ENCODE results near the gene GNG3.

Gene GNG3

DNA sequence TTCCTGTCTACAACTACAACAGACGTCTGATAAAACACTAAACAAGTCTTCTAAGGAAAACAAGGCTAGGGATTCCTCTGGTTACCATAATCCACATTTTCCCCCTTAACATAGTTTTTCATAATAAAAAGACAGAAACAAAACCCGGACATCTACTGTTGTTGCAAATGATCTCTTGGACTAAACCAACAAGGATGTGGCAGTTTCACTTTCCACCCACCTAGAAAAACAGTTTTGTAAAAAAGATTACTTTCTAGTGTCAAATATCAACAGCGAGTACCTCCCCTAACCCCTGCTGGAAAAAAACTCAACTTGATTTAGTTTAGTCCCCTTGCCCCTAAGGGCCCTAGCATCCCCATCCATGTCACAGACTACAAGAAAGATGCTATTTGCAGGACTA is 5.4 kb downstream of the GNG3 start:
- Histone ChIP-seq H3K27ac (no peak overlapping the region), H3K27me3 (replicated peaks) (no peaks in the 10 kb centered on the region), H3K36me3 (replicated peaks) (peaks cover 61% of the 10 kb centered on the region), H3K4me3 (ENCODE audit: low read depth, low read length) (no peak overlapping the region)
- DNase-seq = no peak
- TF ChIP-seq, protein P1, sequence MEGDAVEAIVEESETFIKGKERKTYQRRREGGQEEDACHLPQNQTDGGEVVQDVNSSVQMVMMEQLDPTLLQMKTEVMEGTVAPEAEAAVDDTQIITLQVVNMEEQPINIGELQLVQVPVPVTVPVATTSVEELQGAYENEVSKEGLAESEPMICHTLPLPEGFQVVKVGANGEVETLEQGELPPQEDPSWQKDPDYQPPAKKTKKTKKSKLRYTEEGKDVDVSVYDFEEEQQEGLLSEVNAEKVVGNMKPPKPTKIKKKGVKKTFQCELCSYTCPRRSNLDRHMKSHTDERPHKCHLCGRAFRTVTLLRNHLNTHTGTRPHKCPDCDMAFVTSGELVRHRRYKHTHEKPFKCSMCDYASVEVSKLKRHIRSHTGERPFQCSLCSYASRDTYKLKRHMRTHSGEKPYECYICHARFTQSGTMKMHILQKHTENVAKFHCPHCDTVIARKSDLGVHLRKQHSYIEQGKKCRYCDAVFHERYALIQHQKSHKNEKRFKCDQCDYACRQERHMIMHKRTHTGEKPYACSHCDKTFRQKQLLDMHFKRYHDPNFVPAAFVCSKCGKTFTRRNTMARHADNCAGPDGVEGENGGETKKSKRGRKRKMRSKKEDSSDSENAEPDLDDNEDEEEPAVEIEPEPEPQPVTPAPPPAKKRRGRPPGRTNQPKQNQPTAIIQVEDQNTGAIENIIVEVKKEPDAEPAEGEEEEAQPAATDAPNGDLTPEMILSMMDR (IDR thresholded peaks at IDR 0.05; ENCODE audit: low read depth, low read length, missing control alignments) = no peak
- in situ Hi-C loops (cut with HindIII; ENCODE audit: low pct_ligation_motif_present, low sequenced_read_pairs) = no loop called here

DNA sequence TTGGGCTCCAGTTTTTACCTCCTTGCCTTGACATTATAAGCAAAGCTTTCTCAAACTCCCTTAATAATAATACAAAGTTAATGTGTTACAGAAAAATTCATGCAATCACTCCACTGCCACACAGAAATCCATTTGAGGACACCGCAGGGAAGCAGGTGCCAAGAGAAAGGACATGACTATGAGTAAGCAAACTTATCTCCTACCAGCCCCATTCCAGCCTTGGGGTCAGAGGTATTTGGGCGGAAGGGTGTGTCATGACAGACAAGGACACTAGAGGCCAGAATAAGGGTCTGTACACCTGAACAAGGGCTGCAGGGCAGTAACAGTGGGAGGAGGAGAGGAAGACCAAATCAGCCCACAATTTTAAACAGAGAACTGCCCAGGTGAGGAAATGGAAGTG is 5.9 kb downstream of the GNG3 start:
- Histone ChIP-seq H3K27me3 (replicated peaks) (no peaks in the 10 kb centered on the region), H3K36me3 (replicated peaks) (peaks cover 66% of the 10 kb centered on the region), H3K4me3 (ENCODE audit: low read depth, low read length) (no peak overlapping the region), H3K27ac (no peak overlapping the region)
- in situ Hi-C loops (cut with HindIII; ENCODE audit: low pct_ligation_motif_present, low sequenced_read_pairs) = no loop called here
- TF ChIP-seq, protein P1 (IDR thresholded peaks at IDR 0.05; ENCODE audit: low read depth, low read length, missing control alignments) = no peak
- DNase-seq = no peak

DNA sequence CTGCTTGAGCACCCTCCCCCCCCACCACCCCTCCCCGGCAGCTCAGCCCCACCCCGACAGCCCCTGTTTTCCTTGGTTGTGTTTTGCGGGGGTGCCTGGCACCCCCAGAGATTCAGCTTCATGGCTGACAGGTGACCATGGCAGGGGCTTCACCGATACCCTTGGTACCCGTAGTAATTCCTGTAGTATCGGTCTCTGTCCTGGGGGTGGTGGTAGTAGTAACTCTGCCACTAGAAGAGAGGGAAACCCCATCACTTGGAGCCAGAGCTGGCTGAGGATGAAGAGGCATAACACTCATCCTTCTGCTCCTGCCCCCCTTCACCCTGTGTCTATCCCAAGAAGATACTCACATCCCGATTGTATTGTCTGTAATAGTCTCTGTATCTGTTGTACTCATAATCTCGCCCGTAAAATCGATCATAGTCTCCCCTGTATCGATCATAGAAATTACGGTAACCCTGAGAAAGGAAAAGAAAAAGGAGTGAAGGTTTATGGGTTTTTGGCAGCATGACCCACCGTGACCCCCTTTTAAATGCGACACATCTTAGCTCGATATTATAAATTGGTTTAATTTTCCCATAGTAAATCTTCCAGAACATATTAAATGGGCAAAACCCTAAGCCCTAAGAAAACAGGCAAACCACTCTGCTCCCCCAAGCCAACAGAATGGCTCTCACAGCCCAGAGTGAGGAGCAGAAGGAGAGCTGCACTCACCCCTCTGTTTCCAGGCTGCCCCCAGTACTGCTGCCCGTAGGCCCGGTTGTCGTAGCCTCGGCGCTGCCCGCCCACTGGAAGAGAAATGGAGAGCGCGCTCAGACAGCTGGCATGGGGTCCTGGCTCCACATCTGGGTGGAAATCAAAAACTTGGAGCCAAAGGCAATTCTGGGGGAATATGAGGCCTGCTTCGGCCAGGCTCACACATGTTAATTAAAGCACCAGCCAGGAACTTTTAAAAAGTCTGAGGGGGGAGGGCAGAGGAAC is 8.0 kb downstream of the GNG3 start:
- no peak overlapping the region for H3K27ac ChIP-seq
- TF ChIP-seq, protein P1 (IDR thresholded peaks at IDR 0.05; ENCODE audit: low read depth, low read length, missing control alignments) = no peak
- H3K36me3 ChIP-seq (replicated peaks) = peaks cover 79% of the 10 kb centered on the region

DNA sequence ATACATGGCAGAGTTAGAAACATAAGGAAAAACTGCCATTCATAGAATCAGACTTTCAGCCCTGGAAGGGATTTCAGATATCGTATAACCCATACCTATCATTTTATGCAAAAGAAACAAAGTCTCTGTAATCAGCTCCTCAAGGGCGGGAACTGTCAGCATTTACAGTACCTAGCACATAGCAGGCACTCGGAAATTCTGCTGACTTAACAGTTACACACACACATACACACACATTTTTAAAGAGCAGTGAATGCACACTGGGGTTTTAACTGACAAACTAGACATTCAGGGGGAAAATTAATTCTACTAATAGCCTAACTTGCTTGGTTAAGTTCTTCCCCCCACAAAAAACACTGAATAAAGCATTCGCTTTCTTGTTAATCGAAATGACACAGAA is 8.7 kb downstream of the GNG3 start:
- TF ChIP-seq, protein P1 (IDR thresholded peaks at IDR 0.05; ENCODE audit: low read depth, low read length, missing control alignments) = no peak
- in situ Hi-C loops (cut with HindIII; ENCODE audit: low pct_ligation_motif_present, low sequenced_read_pairs) = no loop called here
- DNase-seq = no peak
- no peaks in the 10 kb centered on the region for H3K27me3 ChIP-seq (replicated peaks)
- H3K27ac ChIP-seq = no peak overlapping the region
- H3K36me3 ChIP-seq (replicated peaks) = peaks cover 76% of the 10 kb centered on the region
- no peak overlapping the region for H3K4me3 ChIP-seq (ENCODE audit: low read depth, low read length)

More for the DNA sequence above, 8.0 kb downstream of the GNG3 start:
- Histone ChIP-seq H3K27me3 (replicated peaks) (no peaks in the 10 kb centered on the region), H3K4me3 (ENCODE audit: low read depth, low read length) (no peak overlapping the region)
- DNase-seq = no peak
- in situ Hi-C loops (cut with HindIII; ENCODE audit: low pct_ligation_motif_present, low sequenced_read_pairs) = no loop called here

DNA sequence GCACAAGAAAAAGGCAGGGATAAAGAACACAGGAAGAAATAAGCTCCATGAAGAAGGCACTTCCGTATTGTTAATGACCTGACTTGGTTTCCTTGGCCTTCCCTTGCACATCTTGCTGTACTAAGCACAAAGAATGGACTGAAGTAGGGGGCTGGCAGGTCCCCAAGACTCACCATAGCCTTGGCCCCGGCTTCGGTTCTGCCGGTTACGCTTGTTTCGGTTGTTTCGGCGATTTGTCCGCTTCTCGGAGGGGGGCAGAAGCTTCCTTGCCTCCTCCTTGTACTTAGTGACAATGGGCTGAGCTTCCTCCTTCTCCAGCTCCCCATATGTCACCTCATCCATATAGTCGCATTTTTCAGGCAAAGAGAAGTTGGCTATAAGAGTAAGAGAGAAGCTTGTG is 9.3 kb downstream of the GNG3 start:
- Histone ChIP-seq H3K27ac (no peak overlapping the region), H3K36me3 (replicated peaks) (peaks cover 77% of the 10 kb centered on the region), H3K4me3 (ENCODE audit: low read depth, low read length) (no peak overlapping the region), H3K27me3 (replicated peaks) (no peaks in the 10 kb centered on the region)
- in situ Hi-C loops (cut with HindIII; ENCODE audit: low pct_ligation_motif_present, low sequenced_read_pairs) = no loop called here
- TF ChIP-seq, protein P1 (IDR thresholded peaks at IDR 0.05; ENCODE audit: low read depth, low read length, missing control alignments) = no peak
- no peak for DNase-seq

Data from brain microvascular endothelial cell (primary cell).